Dedifferentiated amniotic fluid mesenchymal stem cell (primary cell): ENCODE measurements around the gene KRT36.
A peak's percentile ranks its signal among the peaks of the same experiment; 100 is the strongest.

Experiments
- DNase-seq: peaks from one replicate; pipeline ENCODE4 v3.0.0-alpha.2; 2016; ENCODE audit errors: extremely low spot score

Gene KRT36

DNA sequence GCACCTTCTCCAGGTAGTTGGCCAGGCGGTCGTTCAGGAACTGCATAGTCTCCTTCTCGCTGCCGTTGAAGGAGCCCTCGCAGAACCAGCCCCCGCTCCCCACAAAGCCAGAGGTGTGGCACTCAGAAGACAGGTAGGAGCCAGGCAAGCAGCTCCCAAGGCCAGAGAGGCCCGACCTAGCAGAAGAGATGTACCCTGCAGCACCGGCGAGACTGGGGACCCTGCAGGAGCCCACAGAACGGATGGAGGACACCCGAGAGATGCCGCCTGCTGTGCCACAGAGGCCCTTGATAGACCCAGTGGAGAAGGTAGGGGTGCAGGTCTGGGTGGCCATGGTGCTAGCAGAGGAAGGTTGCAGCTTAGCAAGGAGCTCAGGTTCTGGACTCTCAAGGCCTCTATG, at the start of gene KRT36:
Gene KRT36 (minus strand): TSS at position 380 of the 400 bp plus-strand sequence. CDS start 46 bp downstream, at position 334.
- DNase-seq = no peak

DNA sequence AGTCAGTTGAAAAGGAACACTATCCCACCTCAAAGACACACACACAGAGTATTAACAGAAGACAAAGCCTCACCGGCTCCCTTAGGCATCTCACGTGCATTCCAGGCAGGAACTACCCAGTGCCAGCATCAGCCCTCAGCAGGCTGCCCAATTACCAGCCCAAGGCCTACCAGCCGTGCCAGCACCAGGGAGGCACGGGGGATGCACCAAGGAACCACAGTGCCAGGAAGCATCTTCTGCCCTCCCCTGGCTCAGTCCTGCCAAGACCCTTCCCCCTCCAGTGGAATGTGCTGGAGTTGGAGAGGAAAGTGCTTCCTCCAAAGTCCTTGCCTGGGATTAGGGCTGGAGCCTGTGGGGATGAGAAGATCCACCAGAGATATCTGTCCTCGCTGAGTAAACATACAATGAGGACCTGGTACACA, 49.4 kb upstream of the KRT36 start:
- no peak for DNase-seq

DNA sequence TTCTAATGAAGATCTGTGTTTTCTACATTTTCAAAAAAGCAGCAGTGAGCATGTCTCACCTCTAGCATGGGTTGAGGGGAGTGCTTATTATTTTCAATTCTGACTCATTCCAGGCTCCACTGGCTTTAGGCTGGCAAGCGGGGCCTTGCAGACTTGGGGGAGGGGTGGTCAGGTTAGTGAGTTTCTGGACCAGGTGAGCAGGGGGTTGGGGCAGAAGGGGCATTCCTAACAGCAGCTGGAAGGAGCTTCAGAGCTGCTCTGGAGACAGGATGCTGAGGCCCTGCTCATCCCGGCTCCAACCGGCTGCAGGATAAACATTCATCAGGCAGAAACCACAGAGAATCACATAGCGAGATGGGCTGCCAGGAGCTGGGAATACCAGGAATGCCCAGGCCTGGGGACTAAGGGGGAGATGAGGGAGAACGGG, 48.9 kb upstream of the KRT36 start:
- DNase-seq = no peak

DNA sequence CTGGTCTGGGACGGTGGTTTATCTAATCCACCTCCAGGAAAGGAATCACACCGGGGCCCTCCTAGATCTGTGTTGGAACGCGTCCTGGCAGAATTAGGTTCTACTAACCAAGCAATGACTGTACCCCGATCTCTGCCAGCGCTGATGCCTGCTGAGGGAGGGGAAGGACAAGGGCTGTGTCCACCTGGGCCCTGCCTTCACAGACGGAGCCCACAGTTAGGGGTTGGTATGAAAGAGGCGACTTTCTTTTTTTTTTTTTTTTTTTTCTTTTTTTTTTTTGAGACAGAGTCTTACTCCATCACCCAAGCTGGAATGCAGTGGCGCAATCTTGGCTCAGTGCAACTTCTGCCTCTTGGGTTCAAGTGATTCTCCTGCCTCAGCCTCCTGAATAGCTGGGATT, 48.3 kb upstream of the KRT36 start:
- no peak for DNase-seq

DNA sequence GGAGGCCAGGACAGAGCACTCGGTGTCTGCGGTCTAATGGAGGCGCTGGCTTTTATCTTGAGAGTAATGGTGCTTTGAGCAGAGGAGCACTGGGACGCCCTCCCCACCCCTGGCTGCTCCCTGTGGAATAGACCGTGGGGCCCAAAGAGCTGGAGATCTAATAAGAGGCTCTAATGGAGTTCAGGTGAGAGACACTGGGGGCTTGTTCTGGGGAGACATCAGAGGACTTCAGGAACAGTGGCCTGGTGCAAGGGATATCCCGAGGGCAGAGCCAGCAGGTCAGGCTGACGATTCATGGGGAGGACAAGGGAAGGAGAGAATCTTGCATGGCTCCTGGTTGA, 47.9 kb upstream of the KRT36 start:
- no peak for DNase-seq

DNA sequence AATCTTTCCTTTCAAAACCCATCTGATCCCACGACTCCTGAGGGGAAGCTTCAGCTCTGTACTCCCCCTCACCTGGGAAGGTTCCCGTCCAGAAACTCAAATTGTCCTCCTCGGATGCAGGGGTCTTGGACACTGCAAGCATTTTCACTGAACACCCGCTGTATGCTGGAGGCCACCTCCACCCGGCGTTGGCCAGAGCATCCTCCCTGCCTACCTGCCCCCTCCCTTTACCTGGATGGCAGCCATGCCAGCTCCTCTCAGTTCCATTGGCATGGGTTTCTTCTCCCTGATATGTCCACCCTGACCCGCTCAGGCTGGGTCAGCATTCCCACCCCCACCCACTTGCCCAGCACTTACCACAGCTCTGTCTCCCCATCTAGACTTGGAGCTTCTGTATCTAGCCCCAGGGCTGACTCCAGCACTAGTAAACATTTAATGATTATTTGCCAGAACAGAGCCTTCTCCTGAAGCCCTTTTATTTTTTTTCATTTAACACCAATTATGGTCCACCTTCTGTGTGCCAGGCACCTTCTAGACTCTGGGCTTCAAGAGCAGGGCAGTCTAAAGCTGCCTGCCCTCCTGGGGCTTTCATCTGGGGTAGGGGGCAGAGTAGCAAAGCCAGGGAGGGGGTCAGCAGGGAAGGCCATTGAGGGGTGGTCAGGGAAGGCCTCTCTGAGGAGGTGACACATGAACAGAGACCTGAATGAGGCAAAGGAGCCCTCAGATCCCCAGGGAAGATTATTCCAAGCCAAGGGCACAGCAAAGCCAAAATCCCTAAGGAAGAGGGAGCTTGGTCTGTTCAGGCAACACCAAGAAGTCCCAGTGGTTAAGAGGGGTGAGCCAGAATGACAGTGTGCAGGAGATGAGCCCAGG, 47.3 kb upstream of the KRT36 start:
- DNase-seq = no peak

DNA sequence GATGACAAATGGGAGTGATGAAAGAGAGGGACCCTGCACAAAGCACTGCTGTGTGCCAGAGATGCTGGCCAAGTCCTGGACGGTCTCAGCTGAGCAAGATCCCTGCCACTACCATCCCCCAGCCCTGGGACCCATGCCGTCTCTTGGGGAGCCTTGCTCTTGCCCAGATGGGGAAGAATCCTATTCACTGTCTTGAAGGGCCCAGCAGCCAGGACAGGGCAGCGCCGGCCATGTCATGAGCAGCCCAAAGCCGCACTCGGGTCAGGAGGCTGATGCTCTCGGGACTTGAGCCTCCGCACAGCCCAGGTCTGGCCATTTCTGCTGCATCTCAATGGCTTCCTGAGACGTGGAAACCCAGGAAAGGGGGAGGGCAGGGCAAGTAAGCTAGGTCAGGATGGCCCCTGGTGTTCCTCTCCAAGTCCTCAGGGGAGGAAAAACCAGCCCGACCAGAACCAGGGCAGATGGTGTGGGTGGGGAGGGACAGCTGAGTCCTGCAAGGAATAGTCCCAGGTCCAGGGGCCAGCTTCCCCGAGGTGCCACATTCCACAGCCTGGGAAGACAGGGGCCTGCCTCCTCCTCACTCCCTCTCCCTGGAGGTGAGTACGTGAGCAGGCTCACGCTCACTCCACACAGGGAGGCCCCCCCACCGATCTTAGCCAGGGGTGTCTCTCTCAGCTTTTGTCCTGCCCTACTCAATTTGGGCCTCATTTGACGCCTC, 46.2 kb upstream of the KRT36 start:
- DNase-seq = no peak

DNA sequence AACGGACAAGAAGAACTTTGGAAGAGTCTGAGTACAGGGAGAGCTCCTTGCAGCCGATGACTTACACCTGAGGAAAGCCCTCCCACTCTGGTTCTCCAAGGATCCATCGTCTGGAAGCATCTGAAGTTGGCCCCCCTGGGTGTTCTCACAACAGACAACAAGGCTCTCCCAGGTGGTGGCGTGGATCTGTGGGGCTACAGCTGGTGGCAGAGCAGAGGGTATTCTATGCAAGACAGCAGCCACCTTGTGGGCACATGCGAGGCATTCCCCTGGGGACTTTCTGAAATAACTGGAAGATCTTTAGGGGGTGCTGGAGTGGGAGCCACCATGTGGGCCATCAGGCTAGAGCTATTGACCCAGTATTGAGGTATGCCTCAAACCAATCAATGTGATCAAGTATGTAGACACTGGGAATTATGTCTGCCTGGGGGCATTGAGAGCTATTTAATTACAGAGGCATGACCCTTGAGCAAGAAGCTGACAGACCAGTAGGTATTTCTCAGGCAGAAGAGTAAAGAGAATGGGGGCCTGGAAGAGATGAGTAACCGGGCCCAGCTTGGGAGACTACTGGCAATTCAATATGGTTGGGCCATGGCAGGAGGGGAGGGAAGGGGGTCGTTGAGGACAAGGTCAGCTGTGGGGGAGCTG, 45.3 kb upstream of the KRT36 start:
- no peak for DNase-seq

DNA sequence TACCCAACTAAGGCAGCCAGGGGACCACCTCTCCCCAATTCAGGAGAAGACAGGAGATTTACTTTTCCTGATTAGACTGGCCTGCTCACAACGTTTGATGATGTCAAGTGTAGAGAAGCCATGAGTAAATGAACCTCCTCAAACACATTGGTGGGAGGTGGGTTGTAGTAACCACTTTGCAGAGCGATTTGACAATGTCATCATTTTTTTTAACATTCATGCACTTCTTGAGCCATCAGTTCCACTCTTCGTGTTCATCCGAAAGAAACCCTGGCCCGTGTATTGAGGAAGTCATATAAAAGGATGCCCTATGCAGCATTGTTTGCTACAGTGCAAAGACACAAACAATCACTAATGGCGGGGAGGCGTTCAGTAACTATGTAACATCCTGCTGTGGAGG, 43.9 kb upstream of the KRT36 start:
- no peak for DNase-seq

DNA sequence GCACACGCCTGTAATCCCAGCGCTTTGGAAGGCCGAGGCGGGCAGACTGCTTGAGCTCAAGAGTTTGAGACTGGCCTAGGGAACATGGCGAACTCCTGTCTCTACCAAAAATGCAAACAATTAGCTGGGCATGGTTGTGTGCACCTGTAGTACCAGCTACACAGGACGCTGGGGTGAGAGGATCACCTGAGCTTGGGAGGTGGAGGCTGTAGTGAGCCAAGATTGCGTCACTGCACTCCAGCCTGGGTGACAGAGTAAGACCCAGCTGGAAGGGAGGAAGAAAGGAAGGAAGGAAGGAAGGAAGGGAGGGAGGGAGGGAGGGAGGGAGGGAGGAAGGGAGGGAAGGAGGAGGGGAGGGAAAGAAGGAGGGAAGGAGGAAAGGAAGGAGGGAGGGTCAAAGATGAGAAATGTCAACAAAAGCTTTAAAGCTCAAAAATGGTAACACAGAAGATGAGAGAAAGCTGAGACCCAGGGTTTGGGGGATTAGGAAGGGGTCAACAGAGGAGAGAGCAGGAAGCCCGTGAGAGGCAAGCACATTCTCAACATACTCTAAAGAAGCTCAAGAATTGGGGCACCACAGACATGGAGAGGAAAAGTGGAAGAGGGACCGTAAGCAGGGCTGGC, 43.3 kb upstream of the KRT36 start:
- no peak for DNase-seq

DNA sequence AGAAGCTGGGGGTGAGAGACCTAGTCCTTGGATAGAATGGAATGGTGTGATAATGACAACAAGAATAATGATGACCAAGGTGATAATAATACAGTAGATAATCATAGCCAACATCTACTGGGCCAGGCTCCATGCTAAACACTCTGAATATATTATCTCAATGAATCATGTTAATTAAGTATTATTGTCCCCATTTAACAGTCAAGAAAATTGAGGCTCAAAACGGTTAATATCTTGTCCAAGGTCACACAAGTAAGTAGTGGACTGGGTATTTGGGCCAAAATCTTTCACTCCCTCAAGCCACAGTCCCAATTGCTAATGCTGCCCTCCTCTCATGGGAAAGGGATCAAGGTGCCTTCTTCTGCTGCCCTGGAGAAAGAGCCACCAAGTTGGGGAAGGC, 42.3 kb upstream of the KRT36 start:
- no peak for DNase-seq

DNA sequence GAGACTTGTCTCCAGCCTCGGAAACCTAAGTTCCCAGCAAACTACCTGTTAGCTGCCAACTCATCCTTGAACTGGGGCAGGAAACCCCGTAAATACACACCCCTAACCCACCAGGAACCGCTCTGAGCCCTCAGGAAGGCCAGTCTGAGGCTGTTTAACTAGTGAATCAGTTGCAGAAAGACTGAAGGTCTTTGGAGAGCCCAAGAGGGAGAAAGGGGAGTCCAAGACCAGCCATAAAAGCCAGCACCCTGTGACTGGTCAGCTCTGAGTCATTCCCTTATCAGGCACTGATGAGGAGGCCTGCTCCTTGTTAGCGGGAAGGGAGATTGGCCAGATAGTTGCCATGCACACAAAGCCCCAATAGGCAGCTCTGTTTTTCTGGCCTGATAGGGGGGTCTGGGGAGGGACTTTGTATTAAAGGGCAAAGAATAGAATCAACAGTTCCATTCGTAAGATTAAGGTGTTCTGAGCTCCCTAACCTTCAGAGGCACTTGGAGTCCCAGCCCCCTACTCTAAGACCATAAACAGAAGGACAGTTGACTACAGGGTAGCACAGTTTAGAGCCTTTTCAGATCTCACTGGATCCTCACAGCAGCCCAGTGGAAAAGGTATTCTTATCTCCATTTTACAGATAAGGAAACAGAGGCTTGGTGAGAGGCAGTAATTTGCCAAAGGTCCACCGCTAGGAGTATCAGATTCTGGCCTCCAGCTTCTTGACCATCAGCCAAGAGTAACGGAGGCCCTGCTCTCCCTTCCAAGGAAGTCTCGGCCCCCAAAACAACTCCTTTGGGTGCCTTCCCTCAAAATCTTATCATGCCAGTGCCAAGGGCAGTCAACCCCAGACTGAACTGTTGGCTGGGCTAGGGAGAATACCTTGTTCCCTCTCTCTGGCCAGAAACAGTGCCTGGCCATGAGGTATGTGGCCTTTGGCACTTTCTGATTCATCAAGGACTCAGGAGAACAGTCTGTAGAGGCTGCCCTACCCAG, 40.6 kb upstream of the KRT36 start:
- peak; percentile 66 for DNase-seq

DNA sequence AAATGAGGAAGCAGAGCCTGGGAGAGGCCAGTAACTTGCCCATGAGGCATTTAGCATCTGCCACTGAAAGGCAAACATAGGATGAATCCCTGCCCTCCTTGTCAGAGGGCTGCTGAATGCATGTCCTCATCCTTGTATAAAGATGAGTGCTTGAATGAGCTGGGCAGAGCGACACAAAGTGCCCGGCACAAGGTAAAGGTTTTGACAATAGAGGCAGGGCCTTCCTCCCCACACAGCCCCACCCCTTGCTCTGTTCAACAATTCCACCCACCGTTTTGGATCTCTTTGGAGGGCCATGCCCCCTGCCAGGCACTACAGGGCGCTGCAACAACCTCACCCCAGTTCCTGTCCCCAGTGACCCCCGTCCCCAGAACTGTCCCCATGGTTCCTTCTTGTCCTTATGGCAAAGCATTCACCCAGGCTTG, 39.8 kb upstream of the KRT36 start:
- DNase-seq = no peak

DNA sequence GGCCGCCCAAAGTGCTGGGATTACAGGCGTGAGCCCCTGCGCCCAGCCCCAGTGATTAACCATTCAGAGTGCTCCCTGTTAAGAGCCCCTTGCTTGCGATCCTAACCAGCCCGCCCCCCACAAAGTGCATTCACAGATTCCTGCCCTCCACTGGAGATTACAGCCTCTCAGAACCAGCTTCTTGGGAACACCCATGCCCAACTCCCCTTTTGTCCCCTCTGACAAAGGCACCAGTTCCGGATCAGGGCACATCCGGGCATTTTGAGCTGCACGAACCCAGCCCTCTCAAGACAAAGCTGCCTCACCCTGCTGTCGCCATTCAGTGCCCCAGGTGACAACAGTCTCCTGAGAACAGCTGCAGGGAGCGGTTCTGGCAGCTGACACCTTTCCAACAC, 39.2 kb upstream of the KRT36 start:
- no peak for DNase-seq

DNA sequence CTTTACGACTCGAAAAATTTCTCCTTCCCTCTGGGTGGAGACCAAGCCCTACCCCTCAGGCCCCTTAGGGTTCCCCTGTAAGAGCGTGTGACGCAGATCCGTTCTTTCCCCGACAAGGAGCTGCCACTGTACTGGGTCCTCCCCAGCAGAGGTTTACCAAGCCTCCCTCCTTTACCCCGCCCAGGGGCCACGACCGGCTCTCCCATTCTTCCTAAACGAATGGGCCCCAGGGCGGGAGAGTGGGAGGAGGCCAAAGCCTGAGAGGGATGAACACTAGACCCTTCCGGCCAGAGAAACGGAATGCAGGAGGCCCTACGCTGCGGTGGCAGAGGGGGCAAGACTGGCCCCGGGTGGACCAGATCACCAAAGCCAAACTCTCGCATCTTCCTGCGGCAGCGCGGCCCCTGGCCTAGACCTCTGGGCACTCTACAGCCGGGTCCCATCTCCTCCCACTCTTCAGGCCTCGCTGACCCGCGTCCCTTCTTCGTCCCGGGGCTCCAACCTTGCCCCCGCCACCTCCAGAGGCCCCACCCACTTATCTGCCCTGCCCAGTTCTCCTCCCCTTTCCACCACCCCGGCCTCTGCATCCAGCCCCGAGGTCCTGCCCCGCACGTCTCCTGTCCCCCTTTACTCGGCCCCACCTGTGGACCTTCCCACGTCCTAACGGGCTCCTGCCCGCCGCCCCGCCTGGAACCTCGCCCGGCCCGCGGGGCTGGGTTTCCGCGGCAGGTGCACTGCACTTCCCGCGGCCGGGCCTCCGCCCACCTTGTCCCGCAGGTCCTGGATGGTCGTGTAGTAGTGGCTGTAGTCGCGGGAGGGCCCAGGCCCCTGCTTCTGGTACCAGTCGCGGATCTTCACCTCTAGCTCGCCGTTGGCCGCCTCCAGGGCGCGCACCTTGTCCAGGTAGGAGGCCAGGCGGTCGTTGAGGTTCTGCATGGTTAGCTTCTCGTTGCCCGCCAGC, 37.6 kb upstream of the KRT36 start:
- no peak for DNase-seq

DNA sequence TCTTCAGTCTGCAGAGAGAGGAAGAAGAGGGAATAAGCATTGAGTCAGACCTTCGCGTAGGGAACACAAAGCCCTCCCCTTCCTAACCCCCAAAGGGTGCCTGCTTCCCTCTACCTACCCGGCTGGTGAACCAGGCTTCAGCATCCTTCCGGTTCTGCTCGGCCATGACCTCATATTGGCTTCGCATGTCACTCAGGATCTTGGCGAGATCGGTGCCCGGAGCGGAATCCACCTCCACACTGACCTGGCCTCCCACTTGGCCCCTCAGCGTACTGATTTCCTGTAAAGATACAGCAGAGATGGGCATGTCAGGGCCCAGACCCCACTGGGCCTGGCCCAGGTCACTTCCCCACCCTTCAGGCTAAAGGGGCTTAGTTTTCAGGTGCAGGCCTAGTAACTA, 34.6 kb upstream of the KRT36 start:
- no peak for DNase-seq

DNA sequence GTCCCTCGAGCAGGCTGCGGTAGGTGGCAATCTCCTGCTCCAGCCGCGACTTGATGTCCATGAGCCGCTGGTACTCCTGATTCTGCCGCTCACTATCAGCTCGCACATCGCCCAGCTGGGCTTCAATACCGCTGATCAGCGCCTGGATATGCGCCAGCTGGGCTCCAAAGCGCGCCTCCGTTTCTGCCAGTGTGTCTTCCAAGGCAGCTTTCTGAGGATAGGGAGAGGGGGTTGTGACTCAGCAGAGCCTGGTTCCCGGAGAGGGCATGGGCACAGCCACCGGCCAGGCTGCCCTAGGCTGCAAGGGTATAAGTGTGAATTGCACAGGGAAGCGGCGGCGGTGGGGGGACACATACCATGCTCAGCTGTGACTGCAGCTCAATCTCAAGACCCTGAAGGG, 34.1 kb upstream of the KRT36 start:
- DNase-seq = no peak

DNA sequence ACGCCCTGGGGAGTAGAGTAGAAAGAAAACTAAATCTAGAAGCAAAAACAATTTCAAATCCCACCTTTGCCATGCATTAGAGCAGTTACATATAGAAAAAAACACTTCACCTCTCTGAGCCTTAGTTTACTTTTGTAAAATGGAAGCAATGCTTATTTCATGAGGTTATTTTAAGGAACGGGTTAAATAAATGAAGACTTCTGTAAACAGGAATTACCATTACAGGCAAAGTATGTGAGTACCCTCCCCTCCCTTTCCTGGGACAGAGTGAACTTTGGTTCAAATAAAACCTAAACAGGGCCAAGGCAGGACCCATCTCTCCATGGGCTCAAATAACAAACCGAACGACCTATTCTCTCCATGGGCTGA, 33.5 kb upstream of the KRT36 start:
- no peak for DNase-seq

DNA sequence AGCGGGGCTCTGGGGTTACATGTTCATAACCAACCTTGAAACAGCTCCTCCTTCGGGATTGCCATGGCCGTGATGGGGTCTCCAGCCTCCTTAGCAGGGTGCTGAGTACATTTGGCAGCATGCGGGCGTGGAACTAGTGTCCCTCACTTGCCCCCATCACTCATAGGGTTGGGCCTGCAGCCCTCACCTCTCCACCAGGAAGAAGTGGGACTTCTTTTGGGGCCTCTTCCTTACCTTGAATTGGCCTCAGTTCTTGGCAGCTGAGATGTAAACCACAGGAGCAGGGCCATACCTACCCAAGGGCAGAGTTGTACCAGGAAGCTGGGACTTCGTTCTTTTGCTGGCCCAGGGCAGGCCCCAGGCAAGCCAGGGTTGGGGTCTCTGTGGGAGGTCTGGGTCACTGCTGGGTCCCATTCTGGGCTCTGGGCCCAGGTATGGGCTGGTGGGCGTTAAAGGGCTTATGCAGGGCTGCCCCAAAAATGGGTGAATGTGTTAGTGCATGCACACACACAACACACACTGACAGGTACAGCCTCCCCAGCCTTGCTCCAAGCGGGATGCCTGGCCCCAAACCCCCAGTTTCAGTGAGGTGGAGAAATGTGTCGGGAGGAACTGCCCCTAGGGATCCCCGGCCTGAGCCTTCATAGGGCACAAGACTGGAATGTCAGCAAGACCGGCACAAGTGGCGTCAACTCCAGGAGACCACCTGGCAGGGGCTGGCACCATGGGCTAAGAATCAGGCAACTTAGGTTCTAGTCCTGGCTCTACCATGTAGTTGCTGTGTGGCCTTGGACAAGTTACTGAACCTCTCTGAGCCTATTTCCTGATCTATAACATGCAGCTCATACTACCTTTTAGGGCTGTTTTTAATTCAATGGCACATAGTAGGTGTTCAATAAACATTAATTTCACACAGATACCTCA, 32.9 kb upstream of the KRT36 start:
- DNase-seq = no peak
